OCI-LY3 (cell line): Measurements from ENCODE around the gene NME3.

Experiments used
- H2AFZ ChIP-seq: fragments of 200-600, 300-600 bp; shearing (Covaris generic); 2 replicates; pipeline ENCODE4 v1.6.0; 2014; ENCODE audit warnings: antibody characterized with exemption, low read depth, low read length
- H3K27ac ChIP-seq: fragments of 200-600, 300-600 bp; sonication (generic); 2 replicates; pipeline ENCODE4 v1.5.1; 2014; ENCODE audit warnings: mild to moderate bottlenecking, low read length, moderate library complexity, mixed read lengths
- H3K27me3 ChIP-seq: fragments of 200-600, 300-600 bp; sonication (generic); 2 replicates; pipeline ENCODE4 v1.6.1; 2014; ENCODE audit warnings: low read depth, low read length, mixed read lengths
- H3K36me3 ChIP-seq: fragments of 200-600, 300-600 bp; sonication (generic); replicated peaks from 2 replicates; pipeline ENCODE3; 2014; ENCODE audit warnings: low read depth, low read length, mixed read lengths
- H3K4me1 ChIP-seq: fragments of 300-600, 200-600 bp; sonication (generic); 2 replicates; pipeline ENCODE4 v1.6.1; 2014; ENCODE audit warnings: low read length, mixed read lengths
- H3K4me2 ChIP-seq: fragments of 200-600, 300-600 bp; sonication (generic); 2 replicates; pipeline ENCODE4 v1.6.1; 2014; ENCODE audit warnings: low read length, mixed read lengths
- H3K4me3 ChIP-seq: fragments of 300-600, 200-600 bp; sonication (generic); 2 replicates; pipeline ENCODE4 v1.5.1; 2014; ENCODE audit warnings: antibody characterized with exemption, mild to moderate bottlenecking, low read length, moderate library complexity
- H3K79me2 ChIP-seq: fragments of 300-600, 200-600 bp; shearing (Covaris generic); 2 replicates; pipeline ENCODE4 v1.6.1; 2014; ENCODE audit warnings: mild to moderate bottlenecking, low read length, mixed read lengths
- H3K9ac ChIP-seq: fragments of 300-600, 200-600 bp; shearing (Covaris generic); 2 replicates; pipeline ENCODE4 v1.6.0; 2014; ENCODE audit warnings: mild to moderate bottlenecking, low read length, moderate library complexity
- H3K9me3 ChIP-seq: fragments of 200-600, 300-600 bp; shearing (Covaris generic); 2 replicates; pipeline ENCODE4 v1.6.1; 2014; ENCODE audit warnings: low read length, mixed read lengths; ENCODE audit not compliant: insufficient read depth
- H4K20me1 ChIP-seq: fragments of 200-600, 300-600 bp; sonication (generic); 2 replicates; pipeline ENCODE4 v1.6.1; 2016; ENCODE audit warnings: low read length, mixed read lengths; ENCODE audit not compliant: insufficient read depth
- EZH2phosphoT487 ChIP-seq: fragments of 200-600 bp; shearing (Covaris generic); IDR thresholded peaks from 2 replicates; pipeline ENCODE4 v1.6.1; 2018; ENCODE audit warnings: antibody characterized with exemption, mixed run types, low read depth
- TF ChIP-seq, protein P1 (sequence below): fragments of 200-600, 300-600 bp; sonication (generic); IDR thresholded peaks from 2 replicates; pipeline ENCODE4 v1.5.1; 2014; ENCODE audit warnings: antibody characterized with exemption, low read length, low read depth

NME3 gene

DNA sequence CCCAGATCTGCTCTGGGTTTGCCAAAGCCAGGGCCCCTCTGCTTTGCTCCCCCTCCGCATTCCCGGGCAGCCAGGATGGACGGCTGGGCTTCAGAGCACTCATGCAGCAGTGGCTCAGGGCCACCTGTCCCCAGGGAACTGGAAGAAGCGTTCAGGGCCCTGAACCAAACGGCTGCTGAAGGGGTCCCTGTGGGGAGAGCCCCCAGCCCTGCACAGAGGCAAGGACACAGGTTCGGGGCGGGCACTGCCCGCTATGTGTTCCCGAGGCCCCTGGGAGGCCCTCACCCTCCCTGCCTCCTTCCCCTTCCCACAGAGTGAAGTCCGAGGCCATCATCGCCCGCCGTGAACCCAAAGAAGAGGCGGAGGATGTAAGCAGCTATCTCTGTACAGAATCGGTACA is 10.4 kb downstream of the NME3 start:
- H3K79me2 ChIP-seq = no peaks in the 10 kb centered on the region
- H3K36me3 ChIP-seq = peaks cover 2% of the 10 kb centered on the region
- TF ChIP-seq, protein P1, sequence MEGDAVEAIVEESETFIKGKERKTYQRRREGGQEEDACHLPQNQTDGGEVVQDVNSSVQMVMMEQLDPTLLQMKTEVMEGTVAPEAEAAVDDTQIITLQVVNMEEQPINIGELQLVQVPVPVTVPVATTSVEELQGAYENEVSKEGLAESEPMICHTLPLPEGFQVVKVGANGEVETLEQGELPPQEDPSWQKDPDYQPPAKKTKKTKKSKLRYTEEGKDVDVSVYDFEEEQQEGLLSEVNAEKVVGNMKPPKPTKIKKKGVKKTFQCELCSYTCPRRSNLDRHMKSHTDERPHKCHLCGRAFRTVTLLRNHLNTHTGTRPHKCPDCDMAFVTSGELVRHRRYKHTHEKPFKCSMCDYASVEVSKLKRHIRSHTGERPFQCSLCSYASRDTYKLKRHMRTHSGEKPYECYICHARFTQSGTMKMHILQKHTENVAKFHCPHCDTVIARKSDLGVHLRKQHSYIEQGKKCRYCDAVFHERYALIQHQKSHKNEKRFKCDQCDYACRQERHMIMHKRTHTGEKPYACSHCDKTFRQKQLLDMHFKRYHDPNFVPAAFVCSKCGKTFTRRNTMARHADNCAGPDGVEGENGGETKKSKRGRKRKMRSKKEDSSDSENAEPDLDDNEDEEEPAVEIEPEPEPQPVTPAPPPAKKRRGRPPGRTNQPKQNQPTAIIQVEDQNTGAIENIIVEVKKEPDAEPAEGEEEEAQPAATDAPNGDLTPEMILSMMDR = no peak
- no peak for TF ChIP-seq EZH2phosphoT487
- no peaks in the 10 kb centered on the region for H3K4me1 ChIP-seq
- H3K4me3 ChIP-seq = no peak overlapping the region
- no peak overlapping the region for H2AFZ ChIP-seq
- H4K20me1 ChIP-seq = no peaks in the 10 kb centered on the region
- H3K27me3 ChIP-seq = no peaks in the 10 kb centered on the region
- H3K9ac ChIP-seq = no peak overlapping the region
- no peak overlapping the region for H3K4me2 ChIP-seq
- H3K9me3 ChIP-seq = no peaks in the 10 kb centered on the region
- H3K27ac ChIP-seq = no peak overlapping the region

DNA sequence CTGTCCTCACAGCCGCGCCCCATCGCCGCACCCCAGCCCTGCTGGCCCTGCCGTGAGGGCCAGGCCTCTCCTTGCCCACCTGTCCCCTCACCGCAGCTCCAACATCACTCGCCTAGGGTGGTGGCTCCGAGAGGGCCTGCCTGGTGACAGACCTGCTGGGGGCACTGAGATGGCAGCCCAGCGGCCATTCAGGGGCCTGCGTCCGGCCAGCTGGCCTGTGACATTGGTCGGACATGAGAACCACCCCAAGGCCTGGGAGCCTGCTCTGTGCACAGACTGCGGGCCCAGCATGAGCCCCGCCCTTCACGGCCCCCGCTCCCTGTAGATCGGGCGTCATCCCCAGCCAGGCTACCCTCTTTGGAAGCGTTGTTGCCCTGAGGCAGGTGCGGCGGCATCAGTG is 11.8 kb downstream of the NME3 start:
- no peak for TF ChIP-seq EZH2phosphoT487
- TF ChIP-seq, protein P1 = no peak
- H3K4me1 ChIP-seq = no peaks in the 10 kb centered on the region
- H2AFZ ChIP-seq = no peak overlapping the region
- H3K9ac ChIP-seq = no peak overlapping the region
- H3K27ac ChIP-seq = no peak overlapping the region
- no peaks in the 10 kb centered on the region for H3K79me2 ChIP-seq
- H3K27me3 ChIP-seq = no peaks in the 10 kb centered on the region
- H3K9me3 ChIP-seq = no peaks in the 10 kb centered on the region
- H3K4me3 ChIP-seq = no peak overlapping the region
- H3K36me3 ChIP-seq = no peaks in the 10 kb centered on the region
- H3K4me2 ChIP-seq = no peak overlapping the region
- no peaks in the 10 kb centered on the region for H4K20me1 ChIP-seq

DNA sequence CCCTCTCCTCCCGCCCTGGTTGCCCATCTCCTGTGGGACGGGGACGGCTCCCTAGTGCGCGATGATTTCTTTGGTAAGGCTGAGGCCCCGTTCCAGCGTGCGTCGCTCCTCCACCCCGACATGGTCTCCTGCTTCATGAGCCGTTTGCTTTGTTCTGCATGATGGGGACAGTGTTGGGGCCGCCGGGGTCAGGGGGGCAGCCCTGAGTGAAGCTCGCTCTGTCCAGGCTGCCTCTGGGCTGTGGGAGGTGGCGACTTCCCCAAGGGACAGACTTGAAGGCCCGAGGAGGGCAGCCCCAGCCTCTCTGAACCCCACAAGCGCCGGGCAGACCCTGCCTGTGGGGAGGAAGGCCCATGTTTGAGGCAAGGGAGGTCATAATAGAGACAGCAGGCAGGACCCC is 12.4 kb downstream of the NME3 start:
- no peak overlapping the region for H2AFZ ChIP-seq
- no peaks in the 10 kb centered on the region for H3K9me3 ChIP-seq
- H3K9ac ChIP-seq = no peak overlapping the region
- no peaks in the 10 kb centered on the region for H3K27me3 ChIP-seq
- H3K79me2 ChIP-seq = no peaks in the 10 kb centered on the region
- H4K20me1 ChIP-seq = no peaks in the 10 kb centered on the region
- H3K4me2 ChIP-seq = no peak overlapping the region
- no peaks in the 10 kb centered on the region for H3K36me3 ChIP-seq
- no peaks in the 10 kb centered on the region for H3K4me1 ChIP-seq
- TF ChIP-seq EZH2phosphoT487 = no peak
- TF ChIP-seq, protein P1 = no peak
- H3K27ac ChIP-seq = no peak overlapping the region
- H3K4me3 ChIP-seq = no peak overlapping the region

DNA sequence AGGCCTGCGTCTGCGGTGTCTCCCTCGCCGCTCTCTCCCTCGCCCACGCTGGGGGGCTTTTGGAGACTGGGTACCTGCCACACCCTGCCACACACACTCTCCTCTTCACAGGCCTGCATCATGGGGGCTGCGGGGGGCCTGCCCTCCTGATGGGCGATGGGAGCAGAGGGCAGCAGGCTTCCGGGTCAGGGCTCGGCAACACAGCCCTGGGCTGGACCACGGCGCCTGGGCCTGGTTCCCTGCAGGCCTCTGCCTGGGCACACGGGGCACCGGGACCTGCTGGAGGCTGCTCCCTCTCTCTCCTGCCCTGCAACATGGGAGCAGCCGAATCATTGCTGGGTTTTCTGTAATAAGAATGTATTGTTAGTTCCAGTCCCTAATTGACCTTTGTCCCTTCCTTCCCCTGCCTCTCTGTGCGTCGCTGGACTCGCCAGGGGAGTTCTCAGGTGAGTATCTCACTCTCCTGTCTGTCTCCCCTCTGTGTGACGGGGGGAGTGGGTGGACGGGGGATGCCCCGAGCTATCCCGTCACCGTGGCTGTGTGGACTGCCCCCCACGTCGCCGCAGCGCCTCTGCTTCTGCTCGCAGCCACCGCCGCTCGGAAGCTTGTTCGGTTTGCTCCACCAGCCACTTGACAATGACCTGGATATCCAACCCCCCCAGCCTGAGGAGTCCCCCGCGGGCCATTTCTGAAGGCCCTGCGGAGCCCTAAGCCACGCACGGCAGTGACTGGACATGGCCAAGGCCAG is 13.5 kb downstream of the NME3 start:
- Histone ChIP-seq H3K79me2 (no peaks in the 10 kb centered on the region), H3K27ac (no peak overlapping the region), H4K20me1 (no peaks in the 10 kb centered on the region), H3K9ac (no peak overlapping the region), H3K9me3 (no peaks in the 10 kb centered on the region), H3K4me1 (no peaks in the 10 kb centered on the region), H3K27me3 (no peaks in the 10 kb centered on the region), H3K36me3 (no peaks in the 10 kb centered on the region), H3K4me2 (no peak overlapping the region), H3K4me3 (no peak overlapping the region), H2AFZ (no peak overlapping the region)
- TF ChIP-seq EZH2phosphoT487 = no peak
- TF ChIP-seq, protein P1 = no peak
